Measurements from ENCODE around the gene FAM193B. TPM values are rescaled to one million over a fixed set of nuclear protein-coding genes. Genes with fewer than 3 reads are reported as not detected.

FAM193B gene
- total RNA-seq, 1 donor = 32.6 TPM

DNA sequence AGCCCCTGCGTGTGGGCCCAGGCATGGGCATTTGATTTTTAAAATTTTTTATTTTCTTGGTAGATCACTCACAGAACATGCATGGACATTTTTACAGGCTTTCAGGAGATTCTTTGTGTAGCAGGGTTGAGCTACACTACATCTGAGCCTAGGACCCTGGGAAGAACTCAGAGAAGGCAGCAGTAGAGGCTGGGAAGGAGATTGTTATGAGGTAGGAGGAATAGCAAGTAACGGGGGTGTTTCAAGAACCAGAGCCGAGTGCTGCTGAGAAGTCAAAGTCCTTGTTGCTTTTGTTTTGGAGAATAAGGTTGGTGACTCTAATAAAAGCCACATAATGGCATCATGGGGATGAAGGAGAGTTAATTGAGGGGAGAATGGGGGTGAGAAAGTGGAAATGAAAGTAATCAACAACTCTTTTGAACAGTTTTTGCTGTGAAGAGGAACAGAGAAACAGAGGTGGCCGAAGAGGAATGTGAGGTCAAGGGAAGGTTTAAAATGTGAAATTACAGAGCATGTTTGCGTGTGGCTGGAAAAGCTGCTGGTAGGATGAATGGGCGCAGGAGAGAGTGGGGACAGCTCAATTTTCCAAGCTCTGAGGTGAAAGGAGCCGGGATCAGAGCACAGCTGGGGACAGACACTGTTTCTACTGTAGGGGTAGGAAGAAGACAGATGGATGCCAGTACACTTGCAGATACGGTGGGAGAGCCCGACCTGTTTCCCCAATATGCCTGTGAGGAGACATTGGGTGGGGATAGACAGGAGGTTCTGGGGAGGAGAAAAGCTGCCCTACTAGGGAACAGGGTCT, 52.3 kb downstream of the FAM193B start:
- DNase-seq (ENCODE audit: insufficient read length, low spot score, missing footprints) = peak; percentile 84
- Histone ChIP-seq H3K4me3 (ENCODE audit: insufficient read depth, low read length) (no peak overlapping the region), H3K27ac (ENCODE audit: low read depth, low read length) (no peak overlapping the region), H3K4me1 (ENCODE audit: insufficient read depth, low read length) (peaks cover 13% of the 10 kb centered on the region), H3K4me2 (ENCODE audit: insufficient read depth, low read length) (no peak overlapping the region), H2AFZ (ENCODE audit: low read length) (no peak overlapping the region), H3K36me3 (ENCODE audit: insufficient read depth, low read length) (no peaks in the 10 kb centered on the region), H3K27me3 (ENCODE audit: insufficient read depth, low read length) (no peaks in the 10 kb centered on the region), H3K79me2 (ENCODE audit: insufficient read depth, low read length) (no peaks in the 10 kb centered on the region), H3K9me3 (ENCODE audit: low read depth, low read length) (no peaks in the 10 kb centered on the region), H4K20me1 (ENCODE audit: insufficient read depth, low read length) (no peaks in the 10 kb centered on the region)
- TF ChIP-seq, protein P1, sequence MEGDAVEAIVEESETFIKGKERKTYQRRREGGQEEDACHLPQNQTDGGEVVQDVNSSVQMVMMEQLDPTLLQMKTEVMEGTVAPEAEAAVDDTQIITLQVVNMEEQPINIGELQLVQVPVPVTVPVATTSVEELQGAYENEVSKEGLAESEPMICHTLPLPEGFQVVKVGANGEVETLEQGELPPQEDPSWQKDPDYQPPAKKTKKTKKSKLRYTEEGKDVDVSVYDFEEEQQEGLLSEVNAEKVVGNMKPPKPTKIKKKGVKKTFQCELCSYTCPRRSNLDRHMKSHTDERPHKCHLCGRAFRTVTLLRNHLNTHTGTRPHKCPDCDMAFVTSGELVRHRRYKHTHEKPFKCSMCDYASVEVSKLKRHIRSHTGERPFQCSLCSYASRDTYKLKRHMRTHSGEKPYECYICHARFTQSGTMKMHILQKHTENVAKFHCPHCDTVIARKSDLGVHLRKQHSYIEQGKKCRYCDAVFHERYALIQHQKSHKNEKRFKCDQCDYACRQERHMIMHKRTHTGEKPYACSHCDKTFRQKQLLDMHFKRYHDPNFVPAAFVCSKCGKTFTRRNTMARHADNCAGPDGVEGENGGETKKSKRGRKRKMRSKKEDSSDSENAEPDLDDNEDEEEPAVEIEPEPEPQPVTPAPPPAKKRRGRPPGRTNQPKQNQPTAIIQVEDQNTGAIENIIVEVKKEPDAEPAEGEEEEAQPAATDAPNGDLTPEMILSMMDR (IDR thresholded peaks at IDR 0.05; ENCODE audit: extremely low read depth, low read depth, low read length) = no peak

DNA sequence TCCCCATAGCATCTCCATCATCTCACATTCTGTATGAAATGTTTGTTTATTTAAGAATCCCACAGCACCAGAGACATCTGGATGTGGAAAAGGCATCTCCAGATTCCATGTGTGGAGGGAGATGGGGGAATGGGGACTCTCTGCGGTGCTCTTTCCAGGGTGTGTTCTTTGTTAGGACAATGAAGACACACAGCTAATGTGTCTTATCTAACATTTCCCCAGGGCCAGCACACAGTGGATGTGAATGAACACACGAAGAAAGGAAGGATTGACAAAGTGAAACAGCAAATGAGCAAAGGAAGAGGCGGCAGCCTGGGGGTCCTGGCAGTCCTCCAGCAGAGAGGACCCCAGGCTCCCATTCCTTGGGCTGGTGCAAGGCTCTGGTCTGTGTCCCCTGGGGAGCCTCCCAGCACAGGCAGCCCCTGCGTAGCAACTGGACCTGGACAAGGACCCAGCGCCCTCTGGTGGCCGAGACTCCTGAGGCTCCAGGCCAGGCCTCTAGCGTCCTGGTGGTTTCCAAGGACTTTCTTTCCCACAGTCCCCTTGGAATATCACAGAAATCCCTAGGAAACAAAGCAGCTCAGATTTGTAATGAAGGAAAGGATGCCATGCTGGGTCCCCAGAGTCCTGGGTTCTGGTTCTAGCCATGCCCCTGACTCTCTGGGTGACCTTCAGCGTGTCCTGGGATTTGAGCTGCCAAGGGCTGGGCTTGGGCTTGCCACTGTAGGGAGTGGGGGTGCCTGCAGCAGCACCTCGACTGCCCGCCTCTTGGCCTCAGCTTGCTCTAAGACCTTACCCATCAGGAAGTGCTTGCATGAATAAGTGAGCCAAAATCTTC, 53.5 kb downstream of the FAM193B start:
- Histone ChIP-seq H3K9me3 (ENCODE audit: low read depth, low read length) (no peaks in the 10 kb centered on the region), H3K4me3 (ENCODE audit: insufficient read depth, low read length) (no peak overlapping the region), H3K79me2 (ENCODE audit: insufficient read depth, low read length) (peaks cover 7% of the 10 kb centered on the region), H3K36me3 (ENCODE audit: insufficient read depth, low read length) (peaks cover 3% of the 10 kb centered on the region), H3K4me2 (ENCODE audit: insufficient read depth, low read length) (no peak overlapping the region), H4K20me1 (ENCODE audit: insufficient read depth, low read length) (peaks cover 7% of the 10 kb centered on the region), H2AFZ (ENCODE audit: low read length) (peak overlapping the region; percentile 50), H3K27me3 (ENCODE audit: insufficient read depth, low read length) (no peaks in the 10 kb centered on the region), H3K27ac (ENCODE audit: low read depth, low read length) (no peak overlapping the region), H3K4me1 (ENCODE audit: insufficient read depth, low read length) (peaks cover 19% of the 10 kb centered on the region)
- DNase-seq (ENCODE audit: insufficient read length, low spot score, missing footprints) = peak; percentile 99
- TF ChIP-seq, protein P1 (IDR thresholded peaks at IDR 0.05; ENCODE audit: extremely low read depth, low read depth, low read length) = peak; percentile 97

- no peak overlapping the region for H3K27ac ChIP-seq (ENCODE audit: low read depth, low read length)
- no peak overlapping the region for H3K4me2 ChIP-seq (ENCODE audit: insufficient read depth, low read length)
- peak; percentile 82 for DNase-seq (ENCODE audit: insufficient read length, low spot score, missing footprints)
- no peaks in the 10 kb centered on the region for H3K9me3 ChIP-seq (ENCODE audit: low read depth, low read length)
- peaks cover 17% of the 10 kb centered on the region for H3K79me2 ChIP-seq (ENCODE audit: insufficient read depth, low read length)
- H4K20me1 ChIP-seq (ENCODE audit: insufficient read depth, low read length) = peaks cover 17% of the 10 kb centered on the region
- H3K4me3 ChIP-seq (ENCODE audit: insufficient read depth, low read length) = no peak overlapping the region
- no peak overlapping the region for H2AFZ ChIP-seq (ENCODE audit: low read length)
- no peaks in the 10 kb centered on the region for H3K27me3 ChIP-seq (ENCODE audit: insufficient read depth, low read length)
- peaks cover 30% of the 10 kb centered on the region for H3K4me1 ChIP-seq (ENCODE audit: insufficient read depth, low read length)
- TF ChIP-seq, protein P1 (IDR thresholded peaks at IDR 0.05; ENCODE audit: extremely low read depth, low read depth, low read length) = no peak
- H3K36me3 ChIP-seq (ENCODE audit: insufficient read depth, low read length) = peaks cover 11% of the 10 kb centered on the region
Observed at GRCh38 chr5:177499842-177500241, 54.5 kb downstream of the FAM193B start.

Data from osteoblast (primary cell).